Lower lobe of right lung (tissue), 2 donors: Measurements from ENCODE around the gene ST6GALNAC2. TPM values are rescaled to one million over a fixed set of nuclear protein-coding genes. Genes with fewer than 3 reads are reported as not detected.

Experiments used
- ATAC-seq, 2 donors: fragments of 200-7000 bp; cut with Tn5 transposase; one replicate each; pipeline ENCODE4 v1.9.1; 2020 to 2022; ENCODE audit warnings: mild to moderate bottlenecking in 2 of 2, moderate library complexity in 2 of 2
- DNase-seq: peaks from one replicate; pipeline ENCODE4 v3.0.0-alpha.2; 2020
- H3K27ac ChIP-seq: fragments of 200-600 bp; one replicate; pipeline ENCODE4 v1.8.0; 2022
- H3K27me3 ChIP-seq: fragments of 200-600 bp; one replicate; pipeline ENCODE4 v1.8.0; 2022; ENCODE audit warnings: low read depth
- H3K36me3 ChIP-seq: fragments of 200-600 bp; one replicate; pipeline ENCODE4 v1.8.0; 2022; ENCODE audit warnings: mild to moderate bottlenecking
- H3K4me1 ChIP-seq: fragments of 200-600 bp; one replicate; pipeline ENCODE4 v1.8.0; 2022
- H3K4me3 ChIP-seq: fragments of 200-600 bp; one replicate; pipeline ENCODE4 v1.8.0; 2022; ENCODE audit warnings: mild to moderate bottlenecking
- H3K9me3 ChIP-seq: fragments of 200-600 bp; one replicate; pipeline ENCODE4 v1.8.0; 2022
- CTCF ChIP-seq: fragments of 200-600 bp; IDR thresholded peaks from one replicate; pipeline ENCODE4 v1.8.0; 2022; ENCODE audit warnings: antibody characterized with exemption, mild to moderate bottlenecking
- intact Hi-C: fragments of 100-400 bp; cut with DNase I; formaldehyde crosslinking; loops from one replicate; pipeline ENCODE4 v1.11.0; 2022
- total RNA-seq: library from RNA; stranded (reverse); fragmentation: NEBNext Ultra II Directional; extraction: Animal tissue kit (Norgen Biotek cat#: 25700); gene quantifications from one replicate; pipeline ENCODE4 v1.2.1, GENCODE V29; 2021
- donor health status: DM: no; HTN: yes; CAD: no; lungs with severe emphysema.

Gene ST6GALNAC2
- total RNA-seq, 1 donor from 2014 or later, result 29.0 TPM

DNA sequence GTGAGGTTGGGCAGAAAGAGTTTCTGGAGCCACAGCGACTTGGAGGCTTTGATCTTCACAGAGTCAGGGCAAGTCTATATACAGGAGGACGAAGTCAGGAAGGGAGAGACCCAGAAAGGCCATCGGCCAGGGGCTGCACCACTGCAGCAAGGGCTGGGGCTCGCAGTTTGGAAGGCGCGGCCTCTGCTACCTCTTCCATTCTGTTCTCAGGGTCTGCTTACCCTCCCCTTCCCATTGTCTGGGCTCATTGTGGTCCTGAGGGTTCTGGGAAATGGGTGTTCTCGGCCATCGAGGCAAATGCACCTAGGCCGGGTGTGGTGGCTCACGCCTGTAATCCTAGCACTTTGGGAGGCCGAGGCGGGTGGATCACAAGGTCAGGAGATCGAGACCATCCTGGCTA is 41.9 kb upstream of the ST6GALNAC2 start:
- ATAC-seq (no peak), DNase-seq (no peak)
- no peaks in the 10 kb centered on the region for H3K36me3 ChIP-seq
- H3K27ac ChIP-seq, result no peak overlapping the region
- no peaks in the 10 kb centered on the region for H3K27me3 ChIP-seq
- no peaks in the 10 kb centered on the region for H3K9me3 ChIP-seq
- no peak for TF ChIP-seq CTCF
- intact Hi-C loops, result no loop called here
- no peak overlapping the region for H3K4me3 ChIP-seq
- H3K4me1 ChIP-seq, result peaks cover 9% of the 10 kb centered on the region

GRCh38 chr17:76626442-76626841 is 40.8 kb upstream of the ST6GALNAC2 start:
- DNase-seq (no peak), ATAC-seq (peak; percentile 36 to 66)
- Histone ChIP-seq H3K9me3 (no peaks in the 10 kb centered on the region), H3K27ac (no peak overlapping the region), H3K36me3 (no peaks in the 10 kb centered on the region), H3K4me3 (no peak overlapping the region), H3K27me3 (no peaks in the 10 kb centered on the region), H3K4me1 (peaks cover 9% of the 10 kb centered on the region)
- no peak for TF ChIP-seq CTCF
- intact Hi-C loops, result no loop called here

GRCh38 chr17:76625496-76625895 is 39.8 kb upstream of the ST6GALNAC2 start:
- intact Hi-C loops, result no loop called here
- ATAC-seq (no peak), DNase-seq (no peak)
- no peak overlapping the region for H3K27ac ChIP-seq
- TF ChIP-seq CTCF, result no peak
- no peaks in the 10 kb centered on the region for H3K27me3 ChIP-seq
- no peaks in the 10 kb centered on the region for H3K36me3 ChIP-seq
- no peak overlapping the region for H3K4me3 ChIP-seq
- H3K4me1 ChIP-seq, result peaks cover 9% of the 10 kb centered on the region
- H3K9me3 ChIP-seq, result no peaks in the 10 kb centered on the region

DNA sequence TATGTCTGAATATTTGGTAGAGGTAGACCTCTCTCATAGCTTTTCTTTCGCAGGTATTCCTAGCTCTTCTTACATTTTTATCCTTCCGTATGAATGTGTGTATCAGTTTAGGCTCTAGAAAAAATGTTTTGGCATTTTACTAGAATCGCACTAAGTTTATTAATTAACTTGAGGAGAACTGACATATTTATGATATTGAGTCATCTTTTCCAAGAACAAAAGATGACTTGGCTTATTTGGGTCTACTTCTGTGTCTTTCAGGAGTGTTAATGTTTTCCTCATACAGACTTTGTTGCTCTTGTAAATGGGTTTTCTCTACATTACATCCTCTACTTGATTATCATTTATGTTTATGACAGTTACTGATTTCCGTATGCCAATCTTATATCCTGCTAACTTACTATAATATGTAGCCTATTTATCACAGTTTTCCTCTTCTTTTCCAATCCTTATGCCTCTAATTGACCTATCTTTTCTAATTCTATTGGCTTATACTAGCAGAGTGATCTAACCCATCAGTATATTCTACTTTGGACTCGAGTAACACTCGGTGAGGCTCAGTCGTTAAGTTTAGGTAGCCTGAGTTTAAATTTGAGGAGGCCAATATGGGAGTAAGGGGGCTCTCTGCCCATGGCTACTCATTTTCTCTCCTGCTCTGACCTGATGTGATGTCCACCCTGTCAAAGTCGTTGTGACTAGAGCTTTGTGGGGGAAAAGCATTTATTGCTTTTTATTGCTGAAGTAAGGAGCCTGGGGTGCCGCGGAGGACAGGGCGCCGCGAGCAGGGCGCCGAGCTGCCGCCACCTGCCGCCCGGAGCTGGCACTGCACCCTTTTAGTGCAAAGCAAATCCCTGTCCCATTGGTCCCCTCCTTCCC is 37.8 kb upstream of the ST6GALNAC2 start:
- Histone ChIP-seq H3K36me3 (no peaks in the 10 kb centered on the region), H3K4me3 (no peak overlapping the region), H3K4me1 (peaks cover 9% of the 10 kb centered on the region), H3K27ac (no peak overlapping the region), H3K27me3 (no peaks in the 10 kb centered on the region), H3K9me3 (no peaks in the 10 kb centered on the region)
- peak; percentile 96 for TF ChIP-seq CTCF
- intact Hi-C loops, result no loop called here
- peak; percentile 93 to 94 for ATAC-seq
- peak; percentile 87 for DNase-seq

DNA sequence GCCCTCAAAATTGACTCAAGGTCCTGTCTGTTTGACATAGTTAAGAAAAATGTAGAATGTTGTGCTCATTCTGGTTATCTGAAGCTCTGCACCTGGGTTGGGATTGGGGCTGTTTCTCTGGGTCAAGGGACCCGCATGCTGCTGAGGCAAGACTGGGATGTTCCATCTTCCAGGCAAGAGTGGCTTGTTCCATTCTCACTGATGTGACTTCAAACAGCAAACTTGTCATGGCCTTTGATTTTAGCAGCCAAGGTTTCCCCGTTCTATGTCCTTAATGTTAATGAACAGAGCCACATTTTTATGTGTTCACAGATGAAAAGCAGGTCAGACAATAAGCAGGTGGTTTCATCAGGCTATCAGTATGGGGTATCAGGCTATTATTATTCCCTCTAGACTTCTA is 32.2 kb upstream of the ST6GALNAC2 start:
- no peak for ATAC-seq
- no peak for TF ChIP-seq CTCF
- Histone ChIP-seq H3K9me3 (no peaks in the 10 kb centered on the region), H3K27me3 (no peaks in the 10 kb centered on the region), H3K36me3 (no peaks in the 10 kb centered on the region), H3K27ac (no peak overlapping the region), H3K4me3 (no peak overlapping the region), H3K4me1 (no peaks in the 10 kb centered on the region)
- DNase-seq, result no peak
- intact Hi-C loops, result no loop called here
